HG02610 (cell line): ENCODE data around the gene SPAG17.

Source experiments
- ATAC-seq: cut with Tn5 transposase; IDR thresholded peaks from one replicate; pipeline ENCODE4 v1.9.1; 2021; ENCODE audit warnings: mild to moderate bottlenecking, moderate library complexity; ENCODE audit not compliant: unreplicated experiment

SPAG17 gene

DNA sequence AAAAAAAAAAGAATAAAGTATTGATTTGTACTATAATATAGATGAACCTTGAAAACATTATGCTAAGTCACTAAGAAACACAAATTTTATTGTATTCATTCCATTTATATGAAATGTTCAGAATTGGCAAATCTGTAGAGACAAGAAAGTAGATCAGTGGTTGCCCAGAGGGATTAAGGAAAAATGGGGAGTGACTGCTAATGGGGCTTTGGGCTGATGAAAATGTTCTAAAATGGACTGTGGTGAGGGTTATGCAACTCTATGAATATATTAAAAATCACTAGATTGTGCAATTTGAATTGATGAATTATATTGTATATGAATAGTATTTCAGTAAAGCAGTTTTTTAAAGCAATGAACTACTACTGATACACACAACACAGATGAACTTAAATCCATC is 265.7 kb downstream of the SPAG17 start:
- ATAC-seq = no peak

DNA sequence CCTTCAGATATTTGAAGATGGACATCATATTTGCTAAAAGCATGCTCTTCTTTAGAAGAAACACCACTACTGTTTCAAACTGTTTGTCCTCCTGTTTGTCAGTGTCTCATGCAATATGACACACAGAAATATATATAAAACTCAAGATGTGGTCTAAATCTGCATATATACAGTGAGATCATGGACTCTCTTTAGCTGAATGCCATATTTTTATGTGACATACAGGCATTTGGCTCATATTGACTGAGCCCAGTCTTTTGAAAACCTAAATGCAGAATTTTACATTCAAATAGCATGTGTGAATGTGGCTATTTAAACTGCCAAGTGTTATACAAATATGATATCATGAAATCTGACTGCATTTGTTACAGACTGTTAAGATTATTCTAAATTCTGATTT is 274.0 kb downstream of the SPAG17 start:
- no peak for ATAC-seq

DNA sequence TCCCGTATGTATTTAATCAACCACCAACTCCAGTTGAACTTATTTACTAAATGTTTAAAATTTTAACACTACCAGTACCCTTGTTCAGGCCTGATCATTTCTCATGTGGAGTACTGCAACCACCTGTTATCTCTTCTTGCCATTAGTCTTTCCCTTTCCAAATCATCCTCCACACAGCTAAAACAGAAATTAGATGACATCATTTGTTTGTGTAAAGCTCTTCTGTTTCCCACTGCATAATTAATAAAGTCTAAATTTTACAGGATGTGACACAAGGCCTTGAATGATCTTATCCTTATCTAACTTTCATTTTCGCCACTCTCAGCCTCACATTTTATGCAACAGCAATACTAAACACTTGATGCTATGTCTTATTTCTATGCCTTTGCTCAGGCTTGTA is 280.0 kb downstream of the SPAG17 start:
- no peak for ATAC-seq

DNA sequence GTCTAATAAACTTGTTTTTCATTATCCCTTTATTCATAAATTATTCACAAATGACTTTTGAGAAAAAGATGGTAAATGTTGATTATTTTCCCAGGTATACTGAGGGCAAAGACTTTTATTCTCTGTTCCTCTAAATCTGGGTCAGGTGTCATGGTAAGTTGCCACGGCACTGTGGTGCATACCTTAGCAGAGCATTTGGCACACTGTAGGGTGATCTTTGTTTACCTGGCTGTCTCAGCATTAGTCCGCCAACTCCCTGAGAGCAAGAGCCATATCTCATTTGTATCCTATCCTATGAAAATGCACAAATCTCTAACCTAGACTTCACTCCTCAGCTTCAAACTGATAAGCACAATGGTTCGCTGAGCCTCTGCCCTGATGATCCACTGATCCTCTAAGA is 280.5 kb downstream of the SPAG17 start:
- no peak for ATAC-seq
